ENCODE results near the gene FHL3.

The FHL3 gene

DNA sequence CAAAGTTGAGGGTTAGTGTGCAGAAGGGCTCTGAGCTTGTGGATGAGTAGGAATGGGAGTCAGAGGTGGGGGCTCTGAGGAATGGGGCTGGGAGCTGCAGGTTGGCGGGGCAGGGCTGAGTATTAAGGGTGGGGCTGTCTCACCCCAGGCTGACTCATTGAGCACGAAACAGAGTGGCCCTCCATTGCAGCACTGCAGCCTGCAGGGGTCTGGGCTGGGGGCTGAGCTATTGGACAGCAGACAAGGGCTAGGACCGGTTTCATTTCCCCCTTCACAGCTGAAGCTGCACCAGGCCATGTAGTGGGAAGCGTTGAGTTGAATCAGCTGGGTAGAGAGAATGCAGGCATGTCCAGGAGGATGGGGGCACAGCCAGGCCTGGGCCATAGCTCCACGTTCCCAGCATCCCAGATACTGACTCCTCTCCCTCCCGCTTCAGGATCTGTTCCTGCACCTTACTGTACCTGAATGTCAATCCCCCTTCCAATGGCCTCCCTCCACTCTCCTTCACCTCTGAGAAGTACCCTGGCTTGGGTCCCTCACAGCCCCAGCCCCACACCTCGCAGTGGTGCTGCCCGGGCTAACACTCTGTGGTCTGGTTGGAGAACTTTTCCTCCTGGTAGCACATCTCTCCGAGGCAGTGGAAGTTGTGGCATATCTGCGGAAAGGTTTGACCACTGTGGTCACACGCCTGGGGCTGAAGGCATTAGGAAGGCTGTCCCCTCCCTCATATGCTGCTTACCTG, 54.1 kb downstream of the FHL3 start:
- TF ChIP-seq CTCF (IDR thresholded peaks at IDR 0.05; ENCODE audit: low read depth, low read length), result no peak
- no peak overlapping the region for H3K4me3 ChIP-seq (ENCODE audit: low read depth, low read length)

- no peak for TF ChIP-seq CTCF (IDR thresholded peaks at IDR 0.05; ENCODE audit: low read depth, low read length)
- H3K4me3 ChIP-seq (ENCODE audit: low read depth, low read length), result no peak overlapping the region
These were observed 55.7 kb downstream of the FHL3 start for GRCh38 chr1:37949524-37950152.

GRCh38 chr1:37948841-37949240, 56.5 kb downstream of the FHL3 start:
- no peak overlapping the region for H3K4me3 ChIP-seq (ENCODE audit: low read depth, low read length)
- no peak for TF ChIP-seq CTCF (IDR thresholded peaks at IDR 0.05; ENCODE audit: low read depth, low read length)

- TF ChIP-seq CTCF (IDR thresholded peaks at IDR 0.05; ENCODE audit: low read depth, low read length), result no peak
- H3K4me3 ChIP-seq (ENCODE audit: low read depth, low read length), result no peak overlapping the region
These were observed 57.1 kb downstream of the FHL3 start for GRCh38 chr1:37948166-37948565.

DNA sequence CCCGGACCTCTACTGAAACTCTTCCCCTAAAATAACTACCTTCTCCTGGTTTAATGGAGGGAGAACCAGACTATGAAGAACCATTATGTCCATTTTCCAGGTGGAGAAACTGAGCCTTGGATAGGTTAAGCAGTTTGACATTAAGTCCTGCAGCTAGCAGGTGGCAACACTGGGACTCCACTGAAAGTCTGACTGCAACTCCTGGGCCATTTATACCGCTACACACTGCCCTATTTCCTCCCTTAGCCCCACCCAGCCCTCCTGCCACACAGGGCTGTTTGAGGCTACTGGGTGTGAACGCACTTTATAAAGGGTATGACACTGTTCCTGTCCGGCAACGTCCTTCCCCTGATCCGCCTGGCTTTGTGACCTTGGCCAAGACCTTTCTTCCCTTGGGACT, 58.0 kb downstream of the FHL3 start:
- TF ChIP-seq CTCF (IDR thresholded peaks at IDR 0.05; ENCODE audit: low read depth, low read length), result no peak
- no peak overlapping the region for H3K4me3 ChIP-seq (ENCODE audit: low read depth, low read length)

Measured in WI38 (cell line).